NCI-H748 treated with DMSO at 0.1 percent for 48 hours (cell line): ENCODE data around the gene SRPRB.

Experiments
- DNase-seq: peaks from one replicate; lab custom pipeline; 2025; lab: John Stamatoyannopoulos, UW

The SRPRB gene

GRCh38 chr3:133825969-133826727, 20.5 kb downstream of the SRPRB start:
- no peak for DNase-seq

- no peak for DNase-seq
Measured at GRCh38 chr3:133827136-133827535, 21.5 kb downstream of the SRPRB start.

- DNase-seq, result no peak
Measured at GRCh38 chr3:133827684-133828083, 22.1 kb downstream of the SRPRB start.

- no peak for DNase-seq
Measured at GRCh38 chr3:133828576-133829309, 23.1 kb downstream of the SRPRB start.

GRCh38 chr3:133829310-133829707, 23.7 kb downstream of the SRPRB start:
- DNase-seq, result no peak

GRCh38 chr3:133830071-133830470, 24.5 kb downstream of the SRPRB start:
- no peak for DNase-seq

GRCh38 chr3:133831966-133832801, 26.6 kb downstream of the SRPRB start:
- no peak for DNase-seq

- DNase-seq, result no peak
Measured at GRCh38 chr3:133832802-133833144, 27.2 kb downstream of the SRPRB start.

- no peak for DNase-seq
Measured at GRCh38 chr3:133833267-133833666, 27.7 kb downstream of the SRPRB start.

- no peak for DNase-seq
Measured at GRCh38 chr3:133833880-133834620, 28.4 kb downstream of the SRPRB start.

GRCh38 chr3:133834621-133835417, 29.2 kb downstream of the SRPRB start:
- DNase-seq, result no peak

- no peak for DNase-seq
Measured at GRCh38 chr3:133835418-133835743, 29.8 kb downstream of the SRPRB start.

- no peak for DNase-seq
Measured at GRCh38 chr3:133835961-133836360, 30.3 kb downstream of the SRPRB start.

GRCh38 chr3:133836497-133837158, 31.0 kb downstream of the SRPRB start:
- DNase-seq, result no peak

GRCh38 chr3:133837487-133838295, 32.1 kb downstream of the SRPRB start:
- no peak for DNase-seq

GRCh38 chr3:133838296-133838789, 32.7 kb downstream of the SRPRB start:
- DNase-seq, result no peak

GRCh38 chr3:133838916-133839800, 33.5 kb downstream of the SRPRB start:
- DNase-seq, result no peak

GRCh38 chr3:133840055-133840737, 34.6 kb downstream of the SRPRB start:
- no peak for DNase-seq
